ENCODE measurements around the gene HAL.

The HAL gene

GRCh38 chr12:95943330-95943842 lies 52.8 kb downstream of the HAL start, which contains the start of gene AMDHD1:
TSS of gene AMDHD1 (plus strand) at chr12:95943331. CDS start at chr12:95943399, 68 bp downstream.
- peak within 1 kb of the TSS; percentile 67 for H3K27ac ChIP-seq
- peak; percentile 52 for TF ChIP-seq CTCF (conservative IDR thresholded peaks at IDR 0.05)

- TF ChIP-seq CTCF (conservative IDR thresholded peaks at IDR 0.05): no peak
- peak within 1 kb of the TSS; percentile 67 for H3K27ac ChIP-seq
Observed at GRCh38 chr12:95942524-95943329, 53.4 kb downstream of the HAL start, which contains the start of gene CCDC38. TSS of gene CCDC38 (minus strand) at chr12:95942614. CDS start at chr12:95936509, 6,105 bp downstream.

GRCh38 chr12:95942101-95942523 lies 54.0 kb downstream of the HAL start:
- TF ChIP-seq CTCF (conservative IDR thresholded peaks at IDR 0.05): no peak
- peak overlapping the region; percentile 67 for H3K27ac ChIP-seq

GRCh38 chr12:95940514-95940913 lies 55.6 kb downstream of the HAL start:
- no peak for TF ChIP-seq CTCF (conservative IDR thresholded peaks at IDR 0.05)
- no peak overlapping the region for H3K27ac ChIP-seq
